Suprapubic skin (tissue), 4 donors: ENCODE measurements around the gene ZNF394. TPM values are rescaled to one million over a fixed set of nuclear protein-coding genes. Genes with fewer than 3 reads are reported as not detected.

Source experiments
- DNase-seq, 2 donors: peaks; one replicate each; pipeline ENCODE4 v3.0.0-alpha.2; 2019; ENCODE audit warnings: low spot score in 2 of 2
- H3K27ac ChIP-seq: fragments of 200-600 bp; sonication (generic); one replicate; pipeline ENCODE4 v1.5.1; 2019
- H3K27me3 ChIP-seq: fragments of 200-600 bp; sonication (generic); one replicate; pipeline ENCODE4 v1.5.1; 2019
- H3K36me3 ChIP-seq: fragments of 200-600 bp; sonication (generic); one replicate; pipeline ENCODE4 v1.5.1; 2019
- H3K4me1 ChIP-seq: fragments of 200-600 bp; sonication (generic); one replicate; pipeline ENCODE4 v1.5.1; 2019
- H3K4me3 ChIP-seq: fragments of 200-600 bp; sonication (generic); one replicate; pipeline ENCODE4 v1.5.1; 2019; ENCODE audit warnings: mild to moderate bottlenecking
- H3K9me3 ChIP-seq: fragments of 200-600 bp; sonication (generic); one replicate; pipeline ENCODE4 v1.5.1; 2019
- EP300 ChIP-seq: sonication (generic); formaldehyde crosslinking; IDR thresholded peaks from one replicate; pipeline ENCODE4 v1.6.1; 2017; ENCODE audit warnings: antibody characterized with exemption
- POLR2A ChIP-seq, 2 donors: fragments of 450-650 bp; IDR thresholded peaks; one replicate each; pipeline ENCODE4 v1.6.1; 2017; ENCODE audit warnings: antibody characterized with exemption in 2 of 2, mild to moderate bottlenecking in 2 of 2, moderate library complexity in 2 of 2
- POLR2AphosphoS5 ChIP-seq, 3 donors: sonication (generic); formaldehyde crosslinking; IDR thresholded peaks; one replicate each; pipeline ENCODE4 v1.6.1; 2017; ENCODE audit warnings: antibody characterized with exemption in 3 of 3
- WGBS: methylation state at CpG from one replicate; pipeline ENCODE4 v1.1.5; 2018; 5-methylcytosine and 5-hydroxymethylcytosine counted together
- total RNA-seq, 4 donors: library from RNA; depleted of rRNA; stranded (reverse); fragments of >200 nt; gene quantifications; one replicate each; pipeline ENCODE4 v1.1.0, GENCODE V29; 2016
- TF ChIP-seq, protein P1 (sequence below), 2 donors: fragments of 200-600 bp in 1 of 2; fragments of 450-650 bp in 1 of 2; sonication (generic) in 1 of 2; IDR thresholded peaks; one replicate each; pipeline ENCODE4 v1.5.1; 2016 to 2019; ENCODE audit warnings: antibody characterized with exemption in 2 of 2, mild to moderate bottlenecking in 1 of 2, moderate library complexity in 1 of 2

The ZNF394 gene
- total RNA-seq, 4 donors from 2014 or later = 39.4 to 63.2 (median 53.9) TPM

DNA sequence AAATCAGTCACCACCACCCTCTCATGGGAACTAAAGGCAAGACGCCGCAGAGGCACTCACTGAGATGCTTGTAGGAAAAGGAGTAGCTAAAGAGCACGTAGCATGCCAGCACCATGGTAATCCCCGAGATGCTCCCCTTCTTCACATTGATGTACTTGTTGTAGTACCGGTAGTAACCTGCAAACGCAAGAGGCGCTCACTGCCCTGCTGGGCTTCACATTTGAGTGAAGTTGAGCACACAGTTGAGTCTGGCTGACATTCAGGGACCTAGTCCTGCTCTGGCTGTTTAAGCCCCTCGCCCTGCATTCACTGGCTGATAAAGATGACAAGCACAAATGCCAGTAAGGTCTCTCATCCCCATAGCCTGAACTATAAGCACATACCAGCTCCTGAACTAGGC, 41.0 kb downstream of the ZNF394 start:
- Histone ChIP-seq H3K9me3 (no peaks in the 10 kb centered on the region), H3K27me3 (no peaks in the 10 kb centered on the region), H3K4me3 (no peak overlapping the region), H3K4me1 (peaks cover 26% of the 10 kb centered on the region), H3K27ac (no peak overlapping the region), H3K36me3 (peaks cover 63% of the 10 kb centered on the region)
- 88% methylated on average over 8 of the region's 8 CpGs for WGBS
- TF ChIP-seq POLR2AphosphoS5 (IDR thresholded peaks at IDR 0.05) = no peak
- no peak for TF ChIP-seq POLR2A (IDR thresholded peaks at IDR 0.05)
- TF ChIP-seq, protein P1, sequence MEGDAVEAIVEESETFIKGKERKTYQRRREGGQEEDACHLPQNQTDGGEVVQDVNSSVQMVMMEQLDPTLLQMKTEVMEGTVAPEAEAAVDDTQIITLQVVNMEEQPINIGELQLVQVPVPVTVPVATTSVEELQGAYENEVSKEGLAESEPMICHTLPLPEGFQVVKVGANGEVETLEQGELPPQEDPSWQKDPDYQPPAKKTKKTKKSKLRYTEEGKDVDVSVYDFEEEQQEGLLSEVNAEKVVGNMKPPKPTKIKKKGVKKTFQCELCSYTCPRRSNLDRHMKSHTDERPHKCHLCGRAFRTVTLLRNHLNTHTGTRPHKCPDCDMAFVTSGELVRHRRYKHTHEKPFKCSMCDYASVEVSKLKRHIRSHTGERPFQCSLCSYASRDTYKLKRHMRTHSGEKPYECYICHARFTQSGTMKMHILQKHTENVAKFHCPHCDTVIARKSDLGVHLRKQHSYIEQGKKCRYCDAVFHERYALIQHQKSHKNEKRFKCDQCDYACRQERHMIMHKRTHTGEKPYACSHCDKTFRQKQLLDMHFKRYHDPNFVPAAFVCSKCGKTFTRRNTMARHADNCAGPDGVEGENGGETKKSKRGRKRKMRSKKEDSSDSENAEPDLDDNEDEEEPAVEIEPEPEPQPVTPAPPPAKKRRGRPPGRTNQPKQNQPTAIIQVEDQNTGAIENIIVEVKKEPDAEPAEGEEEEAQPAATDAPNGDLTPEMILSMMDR (IDR thresholded peaks at IDR 0.05) = peak in 1 of 2 donors; percentile 25
- TF ChIP-seq EP300 = no peak
- DNase-seq = no peak

DNA sequence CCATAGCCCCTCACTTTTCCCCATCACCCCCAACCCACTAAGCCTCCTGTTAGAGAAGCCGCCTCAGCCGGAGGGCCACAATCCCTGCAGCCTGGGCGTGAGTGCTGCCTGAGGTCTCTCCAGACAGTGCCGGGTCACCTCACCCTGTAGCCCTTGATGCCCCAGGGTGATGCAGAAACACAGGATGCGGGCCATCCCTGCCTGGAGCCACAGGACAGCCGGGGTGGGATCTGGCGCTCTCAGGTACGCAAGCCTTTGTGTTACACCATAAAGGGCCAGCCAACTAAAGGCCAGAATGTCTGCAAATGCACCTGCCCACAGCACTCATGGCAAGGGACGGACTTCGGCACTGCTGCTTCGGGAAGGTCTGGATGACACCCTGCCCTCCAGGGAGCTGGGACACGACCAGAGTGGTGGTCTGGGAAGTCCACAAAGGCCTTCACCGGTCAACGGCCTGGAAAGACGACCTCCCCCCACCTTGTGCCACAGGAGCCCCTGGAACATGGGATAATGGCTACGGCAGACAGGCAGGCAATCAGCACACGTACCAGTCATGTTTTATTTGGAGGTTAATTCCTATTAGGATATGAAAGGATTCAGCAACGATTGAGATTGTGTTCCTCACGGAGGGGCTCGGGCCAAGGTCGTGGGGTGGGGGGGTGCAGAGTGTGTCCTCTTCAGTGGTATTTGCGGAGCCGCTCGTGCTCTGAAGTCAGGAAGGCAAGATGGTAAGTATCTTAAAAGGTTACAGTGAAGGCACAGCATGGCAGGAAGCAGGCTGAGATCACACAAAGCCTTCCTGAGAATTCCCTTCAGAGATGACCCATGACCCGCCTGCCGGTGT, 42.2 kb downstream of the ZNF394 start:
- TF ChIP-seq POLR2A (IDR thresholded peaks at IDR 0.05) = no peak
- no peak for TF ChIP-seq POLR2AphosphoS5 (IDR thresholded peaks at IDR 0.05)
- TF ChIP-seq, protein P1 (IDR thresholded peaks at IDR 0.05) = no peak
- no peak for TF ChIP-seq EP300
- Histone ChIP-seq H3K4me1 (peaks cover 25% of the 10 kb centered on the region), H3K27me3 (no peaks in the 10 kb centered on the region), H3K9me3 (no peaks in the 10 kb centered on the region), H3K4me3 (no peak overlapping the region), H3K36me3 (peaks cover 73% of the 10 kb centered on the region), H3K27ac (no peak overlapping the region)
- WGBS = 84% methylated on average over 22 of the region's 26 CpGs
- no peak for DNase-seq

DNA sequence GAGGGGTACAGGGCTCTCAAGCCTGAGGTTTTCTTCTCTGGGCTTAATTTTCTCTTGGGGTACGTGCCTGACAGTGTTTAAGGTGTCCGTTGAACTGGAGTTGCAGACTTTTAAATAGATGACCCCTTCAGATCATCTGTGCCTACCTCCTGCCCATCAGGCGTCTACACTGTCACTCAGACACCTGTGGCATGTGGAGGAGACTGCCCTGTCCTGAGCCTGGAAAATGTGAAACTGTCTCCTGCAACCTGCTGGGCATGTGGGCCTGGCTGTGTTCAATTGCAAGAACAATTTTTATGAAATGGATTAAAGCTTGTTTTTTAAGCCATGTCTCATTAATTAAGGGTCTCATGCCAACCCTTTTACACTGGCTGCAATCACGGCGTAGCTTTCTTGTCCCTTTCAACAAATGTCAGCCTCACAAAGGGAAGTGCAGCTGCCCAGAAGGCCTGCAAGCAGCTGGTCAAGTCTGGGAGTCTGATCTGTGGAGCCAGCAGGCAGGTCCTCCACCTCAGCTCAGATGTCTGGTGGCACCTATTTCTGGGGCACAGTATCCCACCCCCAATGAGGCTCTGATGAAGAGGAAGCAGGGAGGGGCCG, 42.9 kb downstream of the ZNF394 start:
- Histone ChIP-seq H3K36me3 (peaks cover 74% of the 10 kb centered on the region), H3K4me3 (no peak overlapping the region), H3K9me3 (no peaks in the 10 kb centered on the region), H3K4me1 (peaks cover 30% of the 10 kb centered on the region), H3K27ac (no peak overlapping the region), H3K27me3 (no peaks in the 10 kb centered on the region)
- TF ChIP-seq, protein P1 (IDR thresholded peaks at IDR 0.05) = no peak
- TF ChIP-seq POLR2AphosphoS5 (IDR thresholded peaks at IDR 0.05) = no peak
- TF ChIP-seq EP300 = no peak
- TF ChIP-seq POLR2A (IDR thresholded peaks at IDR 0.05) = no peak
- DNase-seq = no peak
- 81% methylated on average over 6 of the region's 6 CpGs for WGBS

DNA sequence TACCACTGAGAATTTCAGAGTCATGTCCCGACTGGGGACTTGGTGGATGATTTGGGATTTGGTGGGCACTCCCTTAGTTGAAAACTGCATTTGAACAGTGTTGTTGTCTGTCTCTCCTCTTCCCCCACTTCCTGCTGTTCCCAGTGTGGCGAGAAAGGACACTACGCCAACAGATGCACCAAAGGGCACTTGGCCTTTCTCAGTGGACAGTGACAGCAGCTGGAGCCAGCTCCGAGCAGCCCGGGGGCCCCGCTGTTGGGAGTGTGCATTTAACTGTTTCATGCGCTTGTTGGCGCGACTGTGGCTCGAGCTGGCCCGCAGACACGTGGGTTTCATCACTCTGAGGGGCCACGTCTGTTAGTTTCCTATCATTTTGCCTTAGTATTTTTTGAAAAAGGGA, 43.8 kb downstream of the ZNF394 start:
- peaks cover 24% of the 10 kb centered on the region for H3K4me1 ChIP-seq
- no peak overlapping the region for H3K4me3 ChIP-seq
- 75% methylated on average over 4 of the region's 13 CpGs for WGBS
- TF ChIP-seq, protein P1 (IDR thresholded peaks at IDR 0.05) = no peak
- no peak for TF ChIP-seq POLR2AphosphoS5 (IDR thresholded peaks at IDR 0.05)
- H3K27ac ChIP-seq = no peak overlapping the region
- H3K27me3 ChIP-seq = no peaks in the 10 kb centered on the region
- DNase-seq = no peak
- no peaks in the 10 kb centered on the region for H3K9me3 ChIP-seq
- H3K36me3 ChIP-seq = peaks cover 83% of the 10 kb centered on the region

DNA sequence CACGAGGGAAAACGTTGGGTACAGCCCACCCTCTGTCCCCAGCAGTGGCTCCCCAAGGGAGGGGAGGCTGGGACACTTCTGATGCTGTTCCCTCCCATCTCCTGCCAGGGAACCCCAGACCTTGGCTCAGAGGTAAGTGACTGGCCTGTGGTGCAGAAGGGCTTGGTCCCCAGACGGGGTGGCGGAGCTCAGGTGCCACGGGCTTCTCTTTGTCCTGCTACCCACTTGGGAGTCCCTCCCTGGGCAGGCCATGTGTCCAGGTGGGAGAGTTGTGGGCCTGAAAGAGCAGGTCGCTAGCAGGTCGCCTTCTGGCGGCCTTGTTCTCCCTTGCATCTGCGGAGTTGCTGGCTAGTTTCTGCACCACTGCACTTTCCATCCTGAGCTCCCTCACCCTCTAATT, 44.2 kb downstream of the ZNF394 start:
- 92% methylated on average over 4 of the region's 9 CpGs for WGBS

More for the DNA sequence above, 44.2 kb downstream of the ZNF394 start:
- H3K4me1 ChIP-seq = peaks cover 21% of the 10 kb centered on the region
- no peak overlapping the region for H3K4me3 ChIP-seq
- no peak overlapping the region for H3K27ac ChIP-seq
- H3K27me3 ChIP-seq = no peaks in the 10 kb centered on the region
- TF ChIP-seq POLR2A (IDR thresholded peaks at IDR 0.05) = no peak
- TF ChIP-seq, protein P1 (IDR thresholded peaks at IDR 0.05) = no peak
- no peak for TF ChIP-seq POLR2AphosphoS5 (IDR thresholded peaks at IDR 0.05)
- no peak for TF ChIP-seq EP300
- no peak for DNase-seq
- peaks cover 87% of the 10 kb centered on the region for H3K36me3 ChIP-seq
- no peaks in the 10 kb centered on the region for H3K9me3 ChIP-seq
